Measurements from ENCODE around the gene ANKH.

The ANKH gene

GRCh38 chr5:14900693-14901461 is 29.3 kb upstream of the ANKH start:
- H3K4me3 ChIP-seq (ENCODE audit: low read length) = no peak overlapping the region
- H3K4me2 ChIP-seq (ENCODE audit: low read length) = no peak overlapping the region
- H3K27ac ChIP-seq (ENCODE audit: low read depth, low read length) = no peak overlapping the region

GRCh38 chr5:14896131-14896530 is 24.6 kb upstream of the ANKH start:
- H3K4me1 ChIP-seq (ENCODE audit: control insufficient read depth, low read length) = no peaks in the 10 kb centered on the region
- no peaks in the 10 kb centered on the region for H3K9me2 ChIP-seq (replicated peaks; ENCODE audit: control insufficient read depth, low read length)
- H3K36me3 ChIP-seq (ENCODE audit: control insufficient read depth, low read length) = no peaks in the 10 kb centered on the region
- H3K9me3 ChIP-seq (ENCODE audit: control insufficient read depth, insufficient read depth, low read length) = no peaks in the 10 kb centered on the region
- H3K79me2 ChIP-seq (ENCODE audit: control insufficient read depth, low read length) = no peaks in the 10 kb centered on the region
- no peak for TF ChIP-seq EZH2phosphoT487 (IDR thresholded peaks at IDR 0.05; ENCODE audit: borderline replicate concordance, low read length)
- no peak overlapping the region for H3K4me3 ChIP-seq (ENCODE audit: low read length)
- no peak overlapping the region for H3K27ac ChIP-seq (ENCODE audit: low read depth, low read length)
- H3K4me2 ChIP-seq (ENCODE audit: low read length) = no peak overlapping the region
- peaks cover 8% of the 10 kb centered on the region for H3K27me3 ChIP-seq (ENCODE audit: control insufficient read depth, low read length)
- no peaks in the 10 kb centered on the region for H4K20me1 ChIP-seq (ENCODE audit: control insufficient read depth, insufficient read depth, low read depth, low read length)
- H3F3A ChIP-seq (ENCODE audit: control insufficient read depth, insufficient read depth) = no peaks in the 10 kb centered on the region

More at GRCh38 chr5:14900693-14901461, 29.3 kb upstream of the ANKH start:
- TF ChIP-seq EZH2phosphoT487 (IDR thresholded peaks at IDR 0.05; ENCODE audit: borderline replicate concordance, low read length) = no peak
- TF ChIP-seq CTCF (IDR thresholded peaks at IDR 0.05; ENCODE audit: low read depth, low read length, poor library complexity, severe bottlenecking) = no peak
- Histone ChIP-seq H3K36me3 (ENCODE audit: control insufficient read depth, low read length) (no peaks in the 10 kb centered on the region), H3K9me2 (replicated peaks; ENCODE audit: control insufficient read depth, low read length) (no peaks in the 10 kb centered on the region), H3K9me3 (ENCODE audit: control insufficient read depth, insufficient read depth, low read length) (no peaks in the 10 kb centered on the region), H4K20me1 (ENCODE audit: control insufficient read depth, insufficient read depth, low read depth, low read length) (no peaks in the 10 kb centered on the region), H3K4me1 (ENCODE audit: control insufficient read depth, low read length) (peaks cover 4% of the 10 kb centered on the region), H3F3A (ENCODE audit: control insufficient read depth, insufficient read depth) (no peaks in the 10 kb centered on the region), H3K79me2 (ENCODE audit: control insufficient read depth, low read length) (no peaks in the 10 kb centered on the region), H3K27me3 (ENCODE audit: control insufficient read depth, low read length) (peaks cover 6% of the 10 kb centered on the region)

GRCh38 chr5:14895301-14895700 is 23.7 kb upstream of the ANKH start:
- H3K9me2 ChIP-seq (replicated peaks; ENCODE audit: control insufficient read depth, low read length) = no peaks in the 10 kb centered on the region
- TF ChIP-seq EZH2phosphoT487 (IDR thresholded peaks at IDR 0.05; ENCODE audit: borderline replicate concordance, low read length) = no peak
- no peak for TF ChIP-seq CTCF (IDR thresholded peaks at IDR 0.05; ENCODE audit: low read depth, low read length, poor library complexity, severe bottlenecking)
- no peaks in the 10 kb centered on the region for H3K36me3 ChIP-seq (ENCODE audit: control insufficient read depth, low read length)

GRCh38 chr5:14894748-14895147 is 23.2 kb upstream of the ANKH start:
- TF ChIP-seq CTCF (IDR thresholded peaks at IDR 0.05; ENCODE audit: low read depth, low read length, poor library complexity, severe bottlenecking) (no peak), EZH2phosphoT487 (IDR thresholded peaks at IDR 0.05; ENCODE audit: borderline replicate concordance, low read length) (no peak)
- Histone ChIP-seq H3F3A (ENCODE audit: control insufficient read depth, insufficient read depth) (no peaks in the 10 kb centered on the region), H3K4me2 (ENCODE audit: low read length) (no peak overlapping the region), H3K79me2 (ENCODE audit: control insufficient read depth, low read length) (no peaks in the 10 kb centered on the region), H3K27ac (ENCODE audit: low read depth, low read length) (no peak overlapping the region), H3K27me3 (ENCODE audit: control insufficient read depth, low read length) (peaks cover 2% of the 10 kb centered on the region; the same call in 1 of the 2 replicates), H3K36me3 (ENCODE audit: control insufficient read depth, low read length) (no peaks in the 10 kb centered on the region), H3K9me2 (replicated peaks; ENCODE audit: control insufficient read depth, low read length) (no peaks in the 10 kb centered on the region), H3K9me3 (ENCODE audit: control insufficient read depth, insufficient read depth, low read length) (no peaks in the 10 kb centered on the region), H3K4me1 (ENCODE audit: control insufficient read depth, low read length) (no peaks in the 10 kb centered on the region), H3K4me3 (ENCODE audit: low read length) (no peak overlapping the region), H4K20me1 (ENCODE audit: control insufficient read depth, insufficient read depth, low read depth, low read length) (no peaks in the 10 kb centered on the region)

More at GRCh38 chr5:14895301-14895700, 23.7 kb upstream of the ANKH start:
- H3K9me3 ChIP-seq (ENCODE audit: control insufficient read depth, insufficient read depth, low read length) = no peaks in the 10 kb centered on the region
- no peaks in the 10 kb centered on the region for H4K20me1 ChIP-seq (ENCODE audit: control insufficient read depth, insufficient read depth, low read depth, low read length)
- H3K79me2 ChIP-seq (ENCODE audit: control insufficient read depth, low read length) = no peaks in the 10 kb centered on the region
- no peak overlapping the region for H3K4me2 ChIP-seq (ENCODE audit: low read length)
- H3K27me3 ChIP-seq (ENCODE audit: control insufficient read depth, low read length) = peaks cover 2% of the 10 kb centered on the region; the same call in 1 of the 2 replicates
- H3K27ac ChIP-seq (ENCODE audit: low read depth, low read length) = no peak overlapping the region
- H3K4me3 ChIP-seq (ENCODE audit: low read length) = no peak overlapping the region
- no peaks in the 10 kb centered on the region for H3F3A ChIP-seq (ENCODE audit: control insufficient read depth, insufficient read depth)
- H3K4me1 ChIP-seq (ENCODE audit: control insufficient read depth, low read length) = no peaks in the 10 kb centered on the region

Data from DOHH2 (cell line).